IPS-18a (cell line): ENCODE measurements around the gene TP53.

ENCODE experiments used
- H3K27ac ChIP-seq: one replicate; pipeline ENCODE4 v1.5.1; 2013; ENCODE audit warnings: low read length
- H3K27me3 ChIP-seq: one replicate; pipeline ENCODE4 v1.6.1; 2013; ENCODE audit warnings: mild to moderate bottlenecking, low read length; ENCODE audit not compliant: control insufficient read depth, insufficient read depth
- H3K36me3 ChIP-seq: one replicate; pipeline ENCODE4 v1.6.1; 2013; ENCODE audit warnings: low read depth, low read length; ENCODE audit not compliant: control insufficient read depth
- H3K4me1 ChIP-seq: one replicate; pipeline ENCODE4 v1.6.1; 2013; ENCODE audit warnings: low read depth, low read length; ENCODE audit not compliant: control insufficient read depth
- H3K4me3 ChIP-seq: one replicate; pipeline ENCODE4 v1.5.1; 2013; ENCODE audit warnings: low read length
- H3K9ac ChIP-seq: one replicate; pipeline ENCODE4 v1.6.1; 2013; ENCODE audit warnings: mild to moderate bottlenecking, low read length, moderate library complexity
- H3K9me3 ChIP-seq: one replicate; pipeline ENCODE4 v1.6.1; 2013; ENCODE audit warnings: low read depth, low read length; ENCODE audit not compliant: control insufficient read depth

TP53 gene

DNA sequence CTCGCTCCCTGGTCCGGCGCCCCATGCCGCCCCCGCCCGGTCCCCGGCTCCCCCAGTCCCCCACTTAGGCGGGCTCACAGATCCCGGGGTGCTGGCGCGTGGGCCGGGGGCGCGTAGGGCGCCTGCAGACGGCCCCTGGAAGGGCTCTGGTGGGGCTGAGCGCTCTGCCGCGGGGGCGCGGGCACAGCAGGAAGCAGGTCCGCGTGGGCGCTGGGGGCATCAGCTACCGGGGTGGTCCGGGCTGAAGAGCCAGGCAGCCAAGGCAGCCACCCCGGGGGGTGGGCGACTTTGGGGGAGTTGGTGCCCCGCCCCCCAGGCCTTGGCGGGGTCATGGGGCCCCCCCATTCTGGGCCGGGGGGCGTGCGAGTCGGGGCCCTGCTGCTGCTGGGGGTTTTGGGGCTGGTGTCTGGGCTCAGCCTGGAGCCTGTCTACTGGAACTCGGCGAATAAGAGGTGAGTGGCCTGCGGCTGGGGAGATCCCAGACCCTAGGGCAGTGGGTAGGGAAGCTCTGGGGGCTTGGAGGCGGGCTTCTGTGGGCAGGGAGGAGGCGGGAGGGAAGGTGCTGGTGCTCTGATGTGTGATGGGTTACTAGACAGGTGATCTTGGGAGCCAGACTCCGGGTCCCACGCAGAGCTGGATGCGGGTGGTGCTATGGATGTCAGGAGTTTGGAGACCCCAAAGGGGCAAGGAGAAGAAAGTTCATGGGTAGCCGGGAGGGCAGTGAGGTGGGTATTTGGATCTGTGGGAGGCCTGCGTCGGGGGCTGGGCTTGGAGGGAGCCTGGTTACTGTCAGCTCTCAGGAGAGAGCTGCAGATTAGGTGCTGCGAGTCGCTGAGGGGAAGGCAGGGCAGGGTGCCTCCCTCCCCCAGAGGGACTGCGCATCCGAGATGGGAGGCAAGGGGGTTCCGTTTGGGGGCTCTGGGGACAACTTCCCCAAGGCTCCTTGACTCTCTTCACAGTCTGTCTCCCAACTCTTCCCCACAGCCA, 18.3 kb upstream of the TP53 start:
- H3K4me1 ChIP-seq, result peaks cover 24% of the 10 kb centered on the region
- H3K36me3 ChIP-seq, result peaks cover 8% of the 10 kb centered on the region
- H3K9me3 ChIP-seq, result no peaks in the 10 kb centered on the region
- peak overlapping the region; percentile 45 for H3K9ac ChIP-seq
- H3K27ac ChIP-seq, result no peak overlapping the region
- peak overlapping the region; percentile 62 for H3K4me3 ChIP-seq
- peaks cover 23% of the 10 kb centered on the region for H3K27me3 ChIP-seq

DNA sequence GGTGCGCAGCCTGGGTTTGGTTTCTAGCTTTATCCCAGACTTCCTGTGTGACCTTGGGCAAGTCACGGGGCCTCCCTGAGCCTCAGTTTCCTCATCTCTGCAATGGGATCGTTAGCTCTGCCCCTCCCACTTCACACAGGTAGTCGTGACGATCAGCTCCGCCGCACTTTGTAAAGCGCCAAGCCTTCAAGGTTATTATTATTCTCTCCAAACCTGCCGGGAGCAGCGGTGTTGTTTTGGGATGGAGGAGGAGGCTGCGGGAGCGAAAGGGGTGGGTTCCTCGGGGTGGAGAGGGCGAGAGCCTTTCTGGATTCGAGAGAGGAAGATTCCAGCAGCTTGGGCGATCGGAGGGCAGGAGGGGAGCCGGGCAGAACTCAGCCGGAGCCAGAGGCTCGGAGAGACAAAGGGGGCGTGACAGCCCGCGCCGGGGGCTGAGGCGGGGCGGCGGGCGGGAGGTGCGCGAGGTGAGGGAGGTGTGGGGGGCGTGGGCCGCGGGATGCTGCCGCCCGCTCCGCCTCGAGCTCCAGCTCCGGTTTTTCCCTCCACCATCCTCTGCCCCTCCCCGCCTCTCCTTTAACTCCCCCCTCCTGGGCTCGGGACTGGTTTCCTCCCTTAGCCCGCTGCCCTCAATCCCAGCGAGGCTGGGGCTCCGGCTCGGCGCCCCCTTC, 17.4 kb upstream of the TP53 start, which contains the start of gene EFNB3:
Gene EFNB3 (plus strand): TSS at position 602 of the 668 bp plus-strand sequence. CDS start 397 bp downstream, outside the sequence.
- Histone ChIP-seq H3K27me3 (peaks cover 23% of the 10 kb centered on the region), H3K4me1 (peaks cover 24% of the 10 kb centered on the region), H3K36me3 (peaks cover 8% of the 10 kb centered on the region), H3K4me3 (peak within 1 kb of the TSS; percentile 62), H3K9ac (peak within 1 kb of the TSS; percentile 65), H3K27ac (peak within 1 kb of the TSS; percentile 29), H3K9me3 (no peaks in the 10 kb centered on the region)

DNA sequence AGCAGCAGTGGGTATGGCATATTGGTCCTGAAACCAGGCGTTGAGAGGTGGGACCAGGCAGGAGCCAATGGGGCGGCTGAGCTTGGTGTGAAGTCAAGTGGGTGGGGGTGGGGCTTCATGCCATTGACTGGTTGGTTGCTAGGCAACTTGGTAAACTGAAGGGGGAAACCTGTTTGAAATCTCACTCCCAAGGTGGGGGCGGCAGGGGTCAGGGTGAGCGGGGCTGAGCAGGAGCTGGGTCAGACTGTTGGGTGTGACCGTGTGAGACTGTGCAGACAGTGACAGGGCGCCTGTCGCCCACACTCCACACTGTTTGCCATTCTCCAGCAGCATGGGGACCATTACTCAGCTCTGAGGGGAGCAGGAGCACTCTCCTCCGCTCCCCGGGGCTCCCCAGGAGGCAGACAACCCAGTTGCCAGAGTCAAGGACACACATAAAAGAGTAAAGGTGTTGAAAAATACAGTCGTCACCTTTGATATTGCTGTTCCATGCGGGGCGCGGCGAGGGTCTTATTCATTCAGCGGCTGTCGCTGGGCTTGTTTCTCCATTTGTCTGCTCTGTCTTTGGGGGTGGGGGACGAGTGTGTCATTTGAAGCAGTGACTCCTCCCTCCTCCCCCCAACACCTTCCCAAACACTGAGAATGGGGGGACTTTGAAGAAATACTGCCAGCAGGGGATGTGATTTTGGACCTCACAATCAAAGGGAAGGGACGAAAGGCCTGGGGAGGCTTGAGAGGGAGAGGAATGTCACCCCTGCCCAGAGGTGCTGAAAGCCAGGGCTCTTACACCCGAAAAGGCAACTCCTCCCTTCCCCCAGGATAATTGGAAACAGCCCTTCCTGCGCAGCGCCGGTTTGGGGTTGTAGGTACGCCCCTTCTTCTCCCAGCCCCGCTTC, 16.5 kb upstream of the TP53 start:
- H3K4me3 ChIP-seq, result peak overlapping the region; percentile 62
- H3K9me3 ChIP-seq, result no peaks in the 10 kb centered on the region
- H3K27ac ChIP-seq, result peak overlapping the region; percentile 29
- peaks cover 8% of the 10 kb centered on the region for H3K36me3 ChIP-seq
- peaks cover 24% of the 10 kb centered on the region for H3K4me1 ChIP-seq
- peak overlapping the region; percentile 65 for H3K9ac ChIP-seq
- H3K27me3 ChIP-seq, result peaks cover 23% of the 10 kb centered on the region

DNA sequence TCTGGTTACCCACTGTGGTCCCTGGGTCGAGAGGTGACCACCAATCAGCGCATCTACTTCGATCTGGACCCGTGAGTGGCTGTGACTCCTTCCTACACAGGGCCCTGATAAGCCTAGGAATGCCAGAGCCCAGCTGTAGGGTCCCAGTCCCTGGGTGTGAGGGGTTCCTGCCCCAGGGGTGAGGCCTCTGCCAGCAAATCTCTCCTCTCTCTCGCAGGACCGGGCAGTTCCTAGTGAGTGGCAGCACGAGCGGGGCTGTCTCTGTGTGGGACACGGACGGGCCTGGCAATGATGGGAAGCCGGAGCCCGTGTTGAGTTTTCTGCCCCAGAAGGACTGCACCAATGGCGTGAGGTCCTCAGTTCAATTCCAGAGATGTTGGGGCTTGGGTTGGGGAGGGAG, 15.5 kb upstream of the TP53 start:
- Histone ChIP-seq H3K27me3 (peaks cover 23% of the 10 kb centered on the region), H3K27ac (peak overlapping the region; percentile 69), H3K9ac (peak overlapping the region; percentile 65)

DNA sequence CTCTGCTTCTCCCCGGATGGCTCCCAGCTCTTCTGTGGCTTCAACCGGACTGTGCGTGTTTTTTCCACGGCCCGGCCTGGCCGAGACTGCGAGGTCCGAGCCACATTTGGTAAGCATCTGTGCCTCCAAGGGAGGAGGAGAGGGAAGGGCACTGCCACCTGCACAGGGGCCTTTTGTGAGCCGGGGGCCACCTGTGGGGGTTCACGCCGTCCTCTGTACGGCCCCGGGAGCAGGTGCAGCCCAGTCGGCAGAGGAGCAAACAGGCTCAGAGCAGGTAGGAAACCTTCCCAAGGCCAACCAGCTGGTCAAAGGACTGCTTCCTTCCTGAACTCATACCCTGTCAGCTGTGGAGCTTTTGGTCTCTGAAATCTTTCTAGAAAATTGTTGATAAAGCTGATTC, 14.4 kb upstream of the TP53 start:
- no peak overlapping the region for H3K27ac ChIP-seq
- no peak overlapping the region for H3K9ac ChIP-seq
- H3K4me3 ChIP-seq, result no peak overlapping the region
- no peaks in the 10 kb centered on the region for H3K9me3 ChIP-seq
- peaks cover 8% of the 10 kb centered on the region for H3K36me3 ChIP-seq
- peaks cover 24% of the 10 kb centered on the region for H3K4me1 ChIP-seq
- H3K27me3 ChIP-seq, result peaks cover 21% of the 10 kb centered on the region

More for the DNA sequence above, 15.5 kb upstream of the TP53 start:
- Histone ChIP-seq H3K9me3 (no peaks in the 10 kb centered on the region), H3K4me1 (peaks cover 24% of the 10 kb centered on the region), H3K36me3 (peaks cover 8% of the 10 kb centered on the region), H3K4me3 (no peak overlapping the region)

DNA sequence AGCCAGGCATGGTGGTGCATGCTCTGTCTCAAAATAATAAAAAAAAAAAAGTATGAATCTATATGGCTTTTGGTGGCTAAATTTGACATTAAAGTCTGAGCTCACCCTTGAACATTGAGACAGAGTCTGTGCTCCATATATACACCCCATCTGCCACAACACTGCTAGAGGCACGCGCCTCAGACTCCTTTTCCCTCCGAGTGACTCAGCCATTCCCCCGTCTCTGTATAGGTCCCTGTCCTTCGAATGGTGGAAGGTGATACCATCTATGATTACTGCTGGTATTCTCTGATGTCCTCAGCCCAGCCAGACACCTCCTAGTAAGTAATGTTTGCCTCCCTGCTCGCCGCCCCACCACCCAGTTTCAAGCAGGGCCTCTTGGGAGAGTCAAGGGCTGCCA, 13.2 kb upstream of the TP53 start:
- Histone ChIP-seq H3K36me3 (peaks cover 10% of the 10 kb centered on the region), H3K27me3 (peaks cover 10% of the 10 kb centered on the region), H3K27ac (no peak overlapping the region), H3K9me3 (no peaks in the 10 kb centered on the region), H3K4me1 (peaks cover 16% of the 10 kb centered on the region), H3K4me3 (no peak overlapping the region), H3K9ac (no peak overlapping the region)

DNA sequence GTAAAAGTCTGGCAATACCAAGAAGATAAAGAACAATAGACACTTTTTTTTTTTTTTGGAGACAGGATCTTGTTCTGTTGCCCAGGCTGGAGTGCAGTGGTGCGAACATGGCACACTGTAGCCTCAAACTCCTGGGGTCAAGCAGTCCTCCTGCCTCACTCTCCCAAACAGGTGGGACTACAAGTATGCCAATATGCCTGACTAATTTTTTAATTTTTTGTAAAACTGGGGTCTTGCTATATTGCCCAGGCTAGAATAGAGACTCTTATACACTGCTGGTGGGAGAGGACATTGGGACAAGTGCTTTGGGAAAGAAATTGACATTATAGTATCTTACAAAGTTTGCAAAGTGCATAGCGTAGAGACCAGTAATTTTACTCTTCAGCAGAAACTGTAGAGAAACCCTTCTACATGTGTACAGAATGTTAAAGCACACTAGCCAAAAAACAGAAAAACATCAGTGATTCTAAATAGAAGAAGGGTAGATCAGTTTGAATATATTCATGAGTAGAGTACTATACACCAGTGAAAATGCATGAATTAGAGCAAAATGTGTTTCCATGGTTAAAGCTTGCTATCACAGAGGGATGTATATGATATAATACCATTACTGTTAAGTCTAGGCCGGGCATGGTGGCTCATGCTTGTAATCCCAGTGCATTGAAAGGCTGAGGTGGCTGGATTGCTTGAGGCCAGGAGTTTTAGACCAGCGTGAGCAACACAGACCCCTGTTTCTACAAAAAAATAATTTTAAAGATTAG, 10.7 kb upstream of the TP53 start:
- no peaks in the 10 kb centered on the region for H3K27me3 ChIP-seq
- H3K27ac ChIP-seq, result no peak overlapping the region
- no peaks in the 10 kb centered on the region for H3K9me3 ChIP-seq
- H3K36me3 ChIP-seq, result peaks cover 15% of the 10 kb centered on the region
- peaks cover 1% of the 10 kb centered on the region for H3K4me1 ChIP-seq
- no peak overlapping the region for H3K9ac ChIP-seq
- H3K4me3 ChIP-seq, result no peak overlapping the region

DNA sequence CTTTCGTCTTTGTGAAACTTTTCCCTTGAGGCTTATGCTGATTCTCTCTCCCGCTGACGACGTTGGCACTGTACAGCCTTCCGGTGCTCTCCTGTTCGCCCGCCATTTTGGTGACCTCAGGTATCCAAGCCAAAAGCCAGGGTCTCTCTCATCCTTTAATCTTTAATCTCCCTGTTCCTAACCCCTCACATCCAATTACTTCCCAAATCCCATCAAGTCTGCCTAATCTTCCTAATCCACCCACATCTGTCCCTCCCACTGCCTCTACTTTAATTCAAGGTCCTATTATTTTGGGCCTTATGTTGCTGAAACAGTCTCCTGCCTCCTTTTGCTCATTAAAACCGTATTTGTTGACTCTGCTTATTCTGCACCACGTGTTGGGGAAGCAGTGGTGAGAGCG, 8.3 kb upstream of the TP53 start:
- H3K4me1 ChIP-seq, result no peaks in the 10 kb centered on the region
- H3K27me3 ChIP-seq, result no peaks in the 10 kb centered on the region
- H3K36me3 ChIP-seq, result peaks cover 7% of the 10 kb centered on the region
- H3K4me3 ChIP-seq, result no peak overlapping the region
- no peak overlapping the region for H3K9ac ChIP-seq
- H3K27ac ChIP-seq, result no peak overlapping the region
- H3K9me3 ChIP-seq, result no peaks in the 10 kb centered on the region

DNA sequence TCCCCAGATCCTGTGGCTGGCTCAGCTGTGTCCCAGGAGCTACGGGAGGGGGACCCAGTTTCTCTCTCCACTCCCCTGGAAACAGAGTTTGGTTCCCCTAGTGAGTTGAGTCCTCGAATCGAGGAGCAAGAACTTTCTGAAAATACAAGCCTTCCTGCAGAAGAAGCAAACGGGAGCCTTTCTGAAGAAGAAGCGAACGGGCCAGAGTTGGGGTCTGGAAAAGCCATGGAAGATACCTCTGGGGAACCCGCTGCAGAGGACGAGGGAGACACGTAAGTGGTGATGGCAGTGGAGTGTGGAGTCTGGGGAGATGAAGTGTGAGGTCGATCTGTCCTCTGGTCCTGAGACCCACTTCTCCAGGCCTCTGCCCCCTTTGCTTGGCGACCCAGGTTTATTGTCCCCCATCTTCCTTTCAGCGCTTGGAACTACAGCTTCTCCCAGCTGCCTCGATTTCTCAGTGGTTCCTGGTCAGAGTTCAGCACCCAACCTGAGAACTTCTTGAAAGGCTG, 1.6 kb upstream of the TP53 start:
- H3K9me3 ChIP-seq, result no peaks in the 10 kb centered on the region
- peaks cover 14% of the 10 kb centered on the region for H3K4me1 ChIP-seq
- H3K27me3 ChIP-seq, result no peaks in the 10 kb centered on the region
- peaks cover 2% of the 10 kb centered on the region for H3K36me3 ChIP-seq
- H3K4me3 ChIP-seq, result peak overlapping the region; percentile 86
- peak overlapping the region; percentile 44 for H3K27ac ChIP-seq
- H3K9ac ChIP-seq, result peak overlapping the region; percentile 81

DNA sequence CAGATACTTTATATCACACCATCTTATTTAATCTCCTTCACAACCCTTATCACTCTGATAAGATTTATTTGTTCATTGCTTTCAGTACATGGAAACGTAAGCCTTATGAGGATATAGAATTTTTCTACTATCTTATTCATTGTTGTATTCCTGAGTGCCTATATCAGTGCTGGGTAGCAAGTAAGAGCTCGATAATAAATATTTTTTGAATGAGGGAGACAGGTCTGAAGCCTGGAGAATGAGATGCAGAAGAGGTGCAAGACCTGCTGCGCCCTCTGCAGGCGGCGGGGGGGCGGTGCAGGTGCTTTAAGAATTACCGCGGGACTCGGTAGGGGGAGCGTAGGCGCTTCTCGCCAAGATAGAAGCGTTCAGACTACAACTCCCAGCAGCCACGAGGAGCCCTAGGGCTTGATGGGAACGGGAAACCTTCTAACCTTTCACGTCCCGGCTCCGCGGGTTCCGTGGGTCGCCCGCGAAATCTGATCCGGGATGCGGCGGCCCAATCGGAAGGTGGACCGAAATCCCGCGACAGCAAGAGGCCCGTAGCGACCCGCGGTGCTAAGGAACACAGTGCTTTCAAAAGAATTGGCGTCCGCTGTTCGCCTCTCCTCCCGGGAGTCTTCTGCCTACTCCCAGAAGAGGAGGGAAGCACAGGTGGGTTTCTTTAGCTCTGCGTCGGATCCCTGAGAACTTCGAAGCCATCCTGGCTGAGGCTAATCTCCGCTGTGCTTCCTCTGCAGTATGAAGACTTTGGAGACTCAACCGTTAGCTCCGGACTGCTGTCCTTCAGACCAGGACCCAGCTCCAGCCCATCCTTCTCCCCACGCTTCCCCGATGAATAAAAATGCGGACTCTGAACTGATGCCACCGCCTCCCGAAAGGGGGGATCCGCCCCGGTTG, 868 bp upstream of the TP53 start, which contains the start of gene WRAP53:
Gene WRAP53 (plus strand): TSS at position 570 of the 900 bp plus-strand sequence. CDS start 172 bp downstream, at position 742.
- Histone ChIP-seq H3K4me3 (peak within 1 kb of the TSS; percentile 86), H3K27me3 (no peaks in the 10 kb centered on the region), H3K9me3 (no peaks in the 10 kb centered on the region), H3K4me1 (peaks cover 14% of the 10 kb centered on the region), H3K27ac (peak within 1 kb of the TSS; percentile 93), H3K9ac (peak within 1 kb of the TSS; percentile 98), H3K36me3 (peaks cover 5% of the 10 kb centered on the region)
